Measurements from ENCODE around the gene CLEC18C.
"Not testable (repeated sequence)": the region's sequence is repeated elsewhere in the genome, so short reads cannot be mapped to it uniquely, and the experiment has no call there.

CLEC18C gene

DNA sequence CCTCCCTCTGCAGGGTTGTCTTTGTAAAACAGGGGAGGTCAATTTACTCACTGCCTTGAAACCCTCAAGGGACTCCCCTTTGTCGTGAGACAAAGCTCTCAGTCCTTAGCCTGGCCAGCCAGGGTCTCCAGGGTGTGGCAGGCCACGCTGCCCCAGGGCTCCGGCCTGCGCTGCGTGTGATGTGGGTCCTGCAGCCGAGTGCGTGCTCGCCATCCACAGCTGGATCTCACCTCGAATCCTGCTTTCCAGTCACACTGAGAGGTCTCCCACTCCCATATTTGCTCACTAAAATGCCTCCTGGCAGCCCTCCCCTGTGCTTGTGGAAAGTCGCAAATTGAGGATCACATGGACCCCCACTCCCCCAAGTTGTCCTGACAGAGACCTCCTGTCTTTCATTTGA lies 10.0 kb upstream of the CLEC18C start:
- Histone ChIP-seq H3K4me1 (ENCODE audit: insufficient read depth, low read length, severe bottlenecking) (peaks cover 13% of the 10 kb centered on the region), H3K9ac (ENCODE audit: low read length) (no peak overlapping the region), H3K27ac (ENCODE audit: low read depth, low read length, poor library complexity, severe bottlenecking) (no peak overlapping the region), H3K79me2 (ENCODE audit: insufficient read depth, low read length) (no peaks in the 10 kb centered on the region), H3K36me3 (ENCODE audit: insufficient read depth, low read length) (peaks cover 40% of the 10 kb centered on the region), H3K4me3 (ENCODE audit: low read depth, low read length, poor library complexity, severe bottlenecking) (no peak overlapping the region), H3K4me2 (ENCODE audit: low read length) (no peak overlapping the region), H3F3A (ENCODE audit: insufficient read depth, low read length) (no peaks in the 10 kb centered on the region), H3K9me3 (ENCODE audit: low read length) (no peaks in the 10 kb centered on the region), H4K20me1 (ENCODE audit: insufficient read depth, low read length) (no peaks in the 10 kb centered on the region), H3K9me2 (ENCODE audit: low read depth, low read length) (no peaks in the 10 kb centered on the region), H3K27me3 (ENCODE audit: insufficient read depth, low read length) (no peaks in the 10 kb centered on the region), H2AFZ (ENCODE audit: low read length) (no peak overlapping the region)
- TF ChIP-seq EZH2 (IDR thresholded peaks at IDR 0.05; ENCODE audit: borderline replicate concordance, low read length) = no peak
- TF ChIP-seq, protein P1, sequence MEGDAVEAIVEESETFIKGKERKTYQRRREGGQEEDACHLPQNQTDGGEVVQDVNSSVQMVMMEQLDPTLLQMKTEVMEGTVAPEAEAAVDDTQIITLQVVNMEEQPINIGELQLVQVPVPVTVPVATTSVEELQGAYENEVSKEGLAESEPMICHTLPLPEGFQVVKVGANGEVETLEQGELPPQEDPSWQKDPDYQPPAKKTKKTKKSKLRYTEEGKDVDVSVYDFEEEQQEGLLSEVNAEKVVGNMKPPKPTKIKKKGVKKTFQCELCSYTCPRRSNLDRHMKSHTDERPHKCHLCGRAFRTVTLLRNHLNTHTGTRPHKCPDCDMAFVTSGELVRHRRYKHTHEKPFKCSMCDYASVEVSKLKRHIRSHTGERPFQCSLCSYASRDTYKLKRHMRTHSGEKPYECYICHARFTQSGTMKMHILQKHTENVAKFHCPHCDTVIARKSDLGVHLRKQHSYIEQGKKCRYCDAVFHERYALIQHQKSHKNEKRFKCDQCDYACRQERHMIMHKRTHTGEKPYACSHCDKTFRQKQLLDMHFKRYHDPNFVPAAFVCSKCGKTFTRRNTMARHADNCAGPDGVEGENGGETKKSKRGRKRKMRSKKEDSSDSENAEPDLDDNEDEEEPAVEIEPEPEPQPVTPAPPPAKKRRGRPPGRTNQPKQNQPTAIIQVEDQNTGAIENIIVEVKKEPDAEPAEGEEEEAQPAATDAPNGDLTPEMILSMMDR (IDR thresholded peaks at IDR 0.05; ENCODE audit: low read length) = no peak

DNA sequence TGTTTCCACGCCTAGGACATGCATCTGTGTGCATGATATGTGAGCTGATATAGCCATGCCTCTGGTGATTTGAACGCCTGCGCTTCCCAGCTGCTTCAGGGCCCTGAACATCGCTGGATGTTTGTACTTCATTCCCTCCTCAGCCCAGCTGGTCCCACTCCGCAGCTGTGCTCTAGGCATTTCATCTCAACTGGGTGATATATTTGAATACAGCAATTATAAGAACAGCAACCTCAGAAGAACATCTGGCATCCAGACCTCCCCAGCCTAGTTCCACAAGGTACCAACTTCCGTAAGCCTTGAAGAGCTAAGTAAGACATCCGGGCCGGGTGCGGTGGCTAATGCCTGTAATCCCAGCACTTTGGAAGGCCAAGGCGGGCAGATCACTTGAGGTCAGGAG lies 6.9 kb upstream of the CLEC18C start:
- not testable (repeated sequence) for H3K9me2 ChIP-seq (ENCODE audit: low read depth, low read length); H3K4me2 ChIP-seq (ENCODE audit: low read length); H3K9me3 ChIP-seq (ENCODE audit: low read length); H4K20me1 ChIP-seq (ENCODE audit: insufficient read depth, low read length); H3K27me3 ChIP-seq (ENCODE audit: insufficient read depth, low read length); H3F3A ChIP-seq (ENCODE audit: insufficient read depth, low read length); H2AFZ ChIP-seq (ENCODE audit: low read length); H3K4me3 ChIP-seq (ENCODE audit: low read depth, low read length, poor library complexity, severe bottlenecking); H3K9ac ChIP-seq (ENCODE audit: low read length); H3K79me2 ChIP-seq (ENCODE audit: insufficient read depth, low read length)
- H3K4me1 ChIP-seq (ENCODE audit: insufficient read depth, low read length, severe bottlenecking) = peaks cover 13% of the 10 kb centered on the region
- peak overlapping the region; percentile 88 for H3K27ac ChIP-seq (ENCODE audit: low read depth, low read length, poor library complexity, severe bottlenecking)
- H3K36me3 ChIP-seq (ENCODE audit: insufficient read depth, low read length) = peaks cover 10% of the 10 kb centered on the region; the same call in 1 of the 2 replicates

DNA sequence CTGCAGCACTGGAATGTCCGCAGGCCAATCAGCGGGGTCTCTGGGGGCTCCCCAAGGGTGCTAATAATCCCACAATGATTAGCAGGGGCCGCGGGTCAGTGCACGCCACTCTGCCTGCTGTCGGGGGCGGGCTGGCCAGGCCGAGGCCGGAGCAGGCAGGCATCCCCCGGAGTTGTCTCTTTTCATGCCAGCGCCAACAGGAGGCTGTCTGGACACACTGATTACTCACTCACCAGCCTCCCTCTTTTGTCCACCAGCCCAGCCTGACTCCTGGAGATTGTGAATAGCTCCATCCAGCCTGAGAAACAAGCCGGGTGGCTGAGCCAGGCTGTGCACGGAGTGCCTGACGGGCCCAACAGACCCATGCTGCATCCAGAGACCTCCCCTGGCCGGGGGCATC lies 329 bp downstream of the CLEC18C start:
- H3K4me3 ChIP-seq (ENCODE audit: low read depth, low read length, poor library complexity, severe bottlenecking); H3K36me3 ChIP-seq (ENCODE audit: insufficient read depth, low read length); H4K20me1 ChIP-seq (ENCODE audit: insufficient read depth, low read length); H3K79me2 ChIP-seq (ENCODE audit: insufficient read depth, low read length); H3K4me2 ChIP-seq (ENCODE audit: low read length); H3K27me3 ChIP-seq (ENCODE audit: insufficient read depth, low read length); H3K9me3 ChIP-seq (ENCODE audit: low read length); H3K27ac ChIP-seq (ENCODE audit: low read depth, low read length, poor library complexity, severe bottlenecking); H3K9ac ChIP-seq (ENCODE audit: low read length); H2AFZ ChIP-seq (ENCODE audit: low read length); H3K4me1 ChIP-seq (ENCODE audit: insufficient read depth, low read length, severe bottlenecking); H3K9me2 ChIP-seq (ENCODE audit: low read depth, low read length); H3F3A ChIP-seq (ENCODE audit: insufficient read depth, low read length): not testable (repeated sequence)

DNA sequence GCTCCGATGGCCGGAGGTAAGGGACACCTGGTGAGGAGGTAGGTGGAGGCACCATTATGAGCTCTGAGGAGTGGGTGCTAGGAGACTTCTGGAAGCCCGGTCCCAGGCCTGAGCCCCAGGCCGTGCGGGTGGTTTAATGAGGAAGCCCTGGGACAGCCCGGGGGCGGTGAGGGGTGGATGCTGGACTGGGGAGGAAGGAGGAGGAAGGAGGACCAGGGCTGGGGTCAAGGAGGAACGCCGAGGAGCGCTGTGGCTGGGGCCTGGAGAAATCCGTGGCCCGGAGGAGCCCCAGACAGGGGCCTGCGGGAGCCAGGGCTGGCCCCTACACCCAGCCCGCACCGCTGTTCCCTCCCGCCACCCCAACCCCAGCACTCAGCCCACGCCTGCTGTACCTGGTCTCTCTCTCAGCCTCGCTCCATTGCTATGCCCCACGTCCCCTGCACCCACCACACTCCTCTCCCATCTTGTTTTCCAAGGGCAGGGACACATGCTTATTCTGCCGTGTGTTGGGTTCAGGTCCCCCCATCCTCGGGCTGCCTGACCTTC lies 873 bp downstream of the CLEC18C start:
- not testable (repeated sequence) for H3K36me3 ChIP-seq (ENCODE audit: insufficient read depth, low read length); H3K4me3 ChIP-seq (ENCODE audit: low read depth, low read length, poor library complexity, severe bottlenecking); H2AFZ ChIP-seq (ENCODE audit: low read length); H3K27me3 ChIP-seq (ENCODE audit: insufficient read depth, low read length); H3K79me2 ChIP-seq (ENCODE audit: insufficient read depth, low read length); H3K9me3 ChIP-seq (ENCODE audit: low read length); H4K20me1 ChIP-seq (ENCODE audit: insufficient read depth, low read length); H3K4me1 ChIP-seq (ENCODE audit: insufficient read depth, low read length, severe bottlenecking); H3K27ac ChIP-seq (ENCODE audit: low read depth, low read length, poor library complexity, severe bottlenecking); H3K9ac ChIP-seq (ENCODE audit: low read length); H3F3A ChIP-seq (ENCODE audit: insufficient read depth, low read length); H3K4me2 ChIP-seq (ENCODE audit: low read length); H3K9me2 ChIP-seq (ENCODE audit: low read depth, low read length)

DNA sequence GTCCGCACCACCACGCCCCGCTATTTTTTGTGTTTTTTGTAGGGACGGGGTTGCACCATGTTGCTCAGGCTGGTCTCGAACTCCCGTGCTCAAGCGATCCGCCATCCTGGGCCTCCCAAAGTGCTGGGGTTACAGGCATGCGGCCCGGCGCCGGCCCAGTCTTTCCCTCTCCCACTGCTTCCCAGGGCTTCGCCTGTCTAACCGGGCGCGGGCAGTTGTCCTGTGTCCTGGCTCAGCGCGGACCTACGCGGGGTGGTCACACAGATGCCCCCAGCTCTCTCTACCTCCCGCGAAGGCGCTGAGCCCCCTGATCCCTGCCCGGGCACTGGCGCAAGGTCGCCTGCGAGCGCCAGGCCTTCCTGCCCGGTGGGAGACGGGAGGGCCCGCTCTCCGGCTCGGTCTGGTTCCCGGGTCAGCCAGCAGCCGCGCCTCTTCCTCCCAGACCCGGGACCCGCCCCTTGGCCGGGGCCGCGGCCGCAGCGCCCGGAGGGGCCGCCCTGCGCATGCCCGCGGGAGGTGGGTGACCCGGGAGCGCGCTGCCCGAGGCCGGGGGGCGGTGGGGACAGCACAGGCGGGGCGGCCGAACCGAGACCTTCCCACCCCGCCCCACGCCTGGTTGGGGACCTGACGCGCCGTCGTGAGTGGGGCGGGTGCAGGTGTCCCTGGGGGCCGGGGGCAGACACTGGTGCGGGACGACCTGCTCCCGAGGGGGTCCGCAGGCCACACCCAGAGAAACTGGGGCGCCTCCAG lies 14.4 kb downstream of the CLEC18C start:
- H3K27ac ChIP-seq (ENCODE audit: low read depth, low read length, poor library complexity, severe bottlenecking); H3K4me3 ChIP-seq (ENCODE audit: low read depth, low read length, poor library complexity, severe bottlenecking): not testable (repeated sequence)

DNA sequence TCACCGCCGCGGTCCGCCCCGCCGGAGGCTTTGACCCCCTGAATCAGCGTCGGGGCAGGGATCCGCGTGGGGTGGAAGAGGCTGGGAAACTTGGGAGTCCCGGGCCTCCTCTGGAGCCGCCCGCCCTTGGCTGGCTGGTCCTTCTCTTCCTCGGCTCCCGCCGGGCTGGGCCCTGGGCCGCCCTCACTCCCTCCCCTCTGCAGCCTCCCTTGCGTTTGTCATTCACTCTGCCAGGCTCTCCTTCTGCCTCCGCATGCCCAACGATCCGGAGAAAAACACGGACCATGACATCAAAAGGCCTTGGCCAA lies 15.0 kb downstream of the CLEC18C start:
- not testable (repeated sequence) for H3F3A ChIP-seq (ENCODE audit: insufficient read depth, low read length); H3K9ac ChIP-seq (ENCODE audit: low read length); H3K27me3 ChIP-seq (ENCODE audit: insufficient read depth, low read length); H2AFZ ChIP-seq (ENCODE audit: low read length); H3K27ac ChIP-seq (ENCODE audit: low read depth, low read length, poor library complexity, severe bottlenecking); H3K79me2 ChIP-seq (ENCODE audit: insufficient read depth, low read length); H3K4me2 ChIP-seq (ENCODE audit: low read length); H3K9me2 ChIP-seq (ENCODE audit: low read depth, low read length); H4K20me1 ChIP-seq (ENCODE audit: insufficient read depth, low read length); H3K36me3 ChIP-seq (ENCODE audit: insufficient read depth, low read length); H3K4me1 ChIP-seq (ENCODE audit: insufficient read depth, low read length, severe bottlenecking); H3K4me3 ChIP-seq (ENCODE audit: low read depth, low read length, poor library complexity, severe bottlenecking); H3K9me3 ChIP-seq (ENCODE audit: low read length)

More for the DNA sequence above, 14.4 kb downstream of the CLEC18C start:
- not testable (repeated sequence) for H3K9ac ChIP-seq (ENCODE audit: low read length); H4K20me1 ChIP-seq (ENCODE audit: insufficient read depth, low read length); H3K9me2 ChIP-seq (ENCODE audit: low read depth, low read length); H3K4me2 ChIP-seq (ENCODE audit: low read length); H3K4me1 ChIP-seq (ENCODE audit: insufficient read depth, low read length, severe bottlenecking); H3K36me3 ChIP-seq (ENCODE audit: insufficient read depth, low read length); H2AFZ ChIP-seq (ENCODE audit: low read length); H3K79me2 ChIP-seq (ENCODE audit: insufficient read depth, low read length); H3F3A ChIP-seq (ENCODE audit: insufficient read depth, low read length); H3K9me3 ChIP-seq (ENCODE audit: low read length); H3K27me3 ChIP-seq (ENCODE audit: insufficient read depth, low read length)

DNA sequence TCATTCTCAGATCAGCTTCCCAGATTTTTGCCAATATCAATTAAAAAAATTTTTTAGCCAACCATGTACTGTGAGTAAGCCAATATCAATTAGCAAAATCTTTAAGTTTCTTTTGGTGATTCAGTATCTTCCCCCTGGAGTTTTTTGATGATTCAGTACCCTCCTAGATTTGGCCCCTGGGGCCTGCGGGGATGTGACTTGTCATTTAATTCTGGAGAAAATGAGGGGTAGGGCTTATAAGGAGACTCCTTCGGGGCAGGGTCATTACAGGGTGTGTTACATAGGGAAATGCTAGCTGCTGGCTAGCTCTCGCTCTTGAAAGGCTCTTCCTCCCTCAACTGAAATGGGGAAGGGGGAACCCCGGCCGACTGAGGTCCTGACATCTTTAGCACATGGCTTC lies 17.0 kb downstream of the CLEC18C start:
- H3K9ac ChIP-seq (ENCODE audit: low read length); H3K27ac ChIP-seq (ENCODE audit: low read depth, low read length, poor library complexity, severe bottlenecking); H3K79me2 ChIP-seq (ENCODE audit: insufficient read depth, low read length); H3K9me3 ChIP-seq (ENCODE audit: low read length); H3K4me1 ChIP-seq (ENCODE audit: insufficient read depth, low read length, severe bottlenecking); H2AFZ ChIP-seq (ENCODE audit: low read length); H3K4me2 ChIP-seq (ENCODE audit: low read length); H3K27me3 ChIP-seq (ENCODE audit: insufficient read depth, low read length); H3K4me3 ChIP-seq (ENCODE audit: low read depth, low read length, poor library complexity, severe bottlenecking); H3K9me2 ChIP-seq (ENCODE audit: low read depth, low read length); H3K36me3 ChIP-seq (ENCODE audit: insufficient read depth, low read length); H4K20me1 ChIP-seq (ENCODE audit: insufficient read depth, low read length); H3F3A ChIP-seq (ENCODE audit: insufficient read depth, low read length): not testable (repeated sequence)

All from OCI-LY1 (cell line).